HCT116 (cell line): Measurements from ENCODE around the gene HK2. TPM values are rescaled to one million over a fixed set of nuclear protein-coding genes. Genes with fewer than 3 reads are reported as not detected.
A peak's percentile ranks its signal among the peaks of the same experiment; 100 is the strongest.

Experiments used
- ATAC-seq: fragments of 200-7000 bp; cut with Tn5 transposase; 2 replicates; pipeline ENCODE4 v1.9.1; 2020; ENCODE audit warnings: mild to moderate bottlenecking, moderate library complexity
- BruUV-seq: library from RNA; stranded (reverse); fragments of 400-500 nt; replicated peaks from 2 replicates; lab custom pipeline; 2021; lab: Mats Ljungman, UMichigan
- CTCF ChIA-PET: fragments of 300-600 bp; sonication (Branson Sonifier 250); formaldehyde crosslinking; loops from one replicate; lab custom pipeline; 2021; ENCODE audit warnings: antibody characterized with exemption; lab: Charles Lee
- POLR2A ChIA-PET: fragments of 300-600, 350-600 bp; sonication (Branson Sonifier 250); formaldehyde crosslinking; loops from one replicate; lab custom pipeline; 2021; ENCODE audit warnings: antibody characterized with exemption; lab: Charles Lee
- RAD21 ChIA-PET, 2 experiments: fragments of 300-600 bp; sonication (Branson Sonifier 250); formaldehyde crosslinking; loops; one replicate each; lab custom pipeline; 2023; ENCODE audit warnings: low total read pairs in 2 of 2; ENCODE audit not compliant: uncharacterized antibody in 2 of 2, unreplicated experiment in 2 of 2, low non-redundant PET in 1 of 2; lab: Charles Lee
- DNase-seq: peaks from one replicate; pipeline ENCODE4 v3.0.0-alpha.2; 2010; ENCODE audit warnings: low read depth, low spot score
- H2AFZ ChIP-seq: fragments of 200-600 bp; shearing (Covaris generic), sonication (generic); 2 replicates; pipeline ENCODE4 v1.6.1; 2017; ENCODE audit warnings: low read depth, mixed run types, mixed read lengths, antibody characterized with exemption, low read length; ENCODE audit not compliant: poor library complexity, severe bottlenecking
- H3K27ac ChIP-seq: 2 replicates; pipeline ENCODE4 v1.5.1; 2012; ENCODE audit warnings: low read depth, low read length
- H3K27me3 ChIP-seq: fragments of 200-600 bp; sonication (generic); 2 replicates; pipeline ENCODE4 v1.6.1; 2016; ENCODE audit warnings: mixed run types, low read length, mixed read lengths; ENCODE audit not compliant: insufficient read depth
- H3K36me3 ChIP-seq, 2 experiments: fragments of 200-500 bp in 1 of 2; fragments of 200-600 bp in 1 of 2; sonication (Bioruptor generic) in 1 of 2; sonication (generic) in 1 of 2; 2 replicates each; pipeline versions ENCODE4 v1.5.1 to v1.6.1; 2014 to 2016; ENCODE audit warnings: low read length in 2 of 2, inconsistent platforms in 1 of 2, mixed read lengths in 1 of 2, mixed run types in 1 of 2; ENCODE audit not compliant: insufficient read depth in 2 of 2, control insufficient read depth in 1 of 2
- H3K4me1 ChIP-seq, 2 experiments: fragments of 200-600 bp in 1 of 2; sonication (generic) in 1 of 2; 2 replicates each; pipeline versions ENCODE4 v1.5.1 to v1.6.1; 2012 to 2017; ENCODE audit warnings: low read length in 2 of 2, inconsistent platforms in 1 of 2, mild to moderate bottlenecking in 1 of 2, mixed read lengths in 1 of 2, mixed run types in 1 of 2, moderate library complexity in 1 of 2; ENCODE audit not compliant: insufficient read depth in 2 of 2, control insufficient read depth in 1 of 2
- H3K4me2 ChIP-seq: fragments of 200-600 bp; sonication (generic); 2 replicates; pipeline ENCODE4 v1.6.1; 2017; ENCODE audit warnings: mixed run types, low read length, mixed read lengths
- H3K4me3 ChIP-seq, 2 experiments: fragments of 200-600 bp in 1 of 2; sonication (generic) in 1 of 2; replicated peaks in 1 of 2; 2 replicates each; pipeline ENCODE4 v1.5.1; 2011 to 2016; ENCODE audit warnings: low read length in 2 of 2, control low read depth in 1 of 2, low read depth in 1 of 2, mild to moderate bottlenecking in 1 of 2, mixed read lengths in 1 of 2, mixed run types in 1 of 2
- H3K79me2 ChIP-seq: fragments of 200-600 bp; sonication (generic); 2 replicates; pipeline ENCODE4 v1.6.1; 2017; ENCODE audit warnings: mild to moderate bottlenecking, mixed run types, low read length, moderate library complexity, mixed read lengths; ENCODE audit not compliant: insufficient read depth
- H3K9ac ChIP-seq: fragments of 200-600 bp; sonication (generic); 2 replicates; pipeline ENCODE4 v1.6.1; 2016; ENCODE audit warnings: low read length, mixed read lengths
- H3K9me2 ChIP-seq: fragments of 200-600 bp; sonication (generic), shearing (Covaris generic); 2 replicates; pipeline ENCODE4 v1.6.1; 2017; ENCODE audit warnings: mixed run types, mild to moderate bottlenecking, moderate library complexity; ENCODE audit not compliant: insufficient read depth
- H3K9me3 ChIP-seq, 2 experiments: fragments of 200-500 bp in 1 of 2; fragments of 200-600 bp in 1 of 2; sonication (Bioruptor generic) in 1 of 2; sonication (generic) in 1 of 2; 2 replicates each; pipeline ENCODE4 v1.6.1; 2014 to 2017; ENCODE audit warnings: low read length in 2 of 2, mixed read lengths in 2 of 2, inconsistent platforms in 1 of 2, low read depth in 1 of 2, mild to moderate bottlenecking in 1 of 2, mixed run types in 1 of 2, moderate library complexity in 1 of 2; ENCODE audit not compliant: control insufficient read depth in 1 of 2, insufficient read depth in 1 of 2
- H4K20me1 ChIP-seq: fragments of 200-600 bp; sonication (generic), shearing (Covaris generic); 2 replicates; pipeline ENCODE4 v1.6.1; 2017; ENCODE audit warnings: mixed run types, mild to moderate bottlenecking, moderate library complexity; ENCODE audit not compliant: insufficient read depth
- CBX3 ChIP-seq: IDR thresholded peaks from 2 replicates; pipeline ENCODE4 v1.6.1; 2012; ENCODE audit warnings: low read depth
- CEBPB ChIP-seq: IDR thresholded peaks from 2 replicates; pipeline ENCODE4 v1.6.1; 2012; ENCODE audit warnings: low read depth
- EZH2phosphoT487 ChIP-seq: fragments of 200-600 bp; IDR thresholded peaks from 2 replicates; pipeline ENCODE4 v1.6.1; 2018; ENCODE audit warnings: antibody characterized with exemption, borderline replicate concordance
- FOSL1 ChIP-seq: IDR thresholded peaks from 2 replicates; pipeline ENCODE4 v1.6.1; 2012; ENCODE audit warnings: low read depth
- JUND ChIP-seq: IDR thresholded peaks from 2 replicates; pipeline ENCODE4 v1.6.1; 2012
- POLR2A ChIP-seq: IDR thresholded peaks from 2 replicates; pipeline ENCODE4 v1.7.0; 2011; ENCODE audit warnings: borderline replicate concordance; ENCODE audit not compliant: insufficient read depth, insufficient read length; ENCODE audit errors: extremely low read depth
- POLR2AphosphoS5 ChIP-seq: IDR thresholded peaks from 2 replicates; pipeline ENCODE4 v1.6.1; 2011; ENCODE audit warnings: mild to moderate bottlenecking, low read depth, low read length, moderate library complexity
- RAD21 ChIP-seq: IDR thresholded peaks from 2 replicates; pipeline ENCODE4 v1.6.1; 2012; ENCODE audit warnings: low read depth, mild to moderate bottlenecking
- SIN3A ChIP-seq: IDR thresholded peaks from 2 replicates; pipeline ENCODE4 v1.6.1; 2012; ENCODE audit warnings: low read depth
- SP1 ChIP-seq: IDR thresholded peaks from 2 replicates; pipeline ENCODE4 v1.6.1; 2012; ENCODE audit warnings: low read depth
- SRF ChIP-seq: IDR thresholded peaks from 2 replicates; pipeline ENCODE4 v1.6.1; 2012; ENCODE audit warnings: low read depth
- TCF7L2 ChIP-seq: IDR thresholded peaks from 2 replicates; pipeline ENCODE4 v1.7.0; 2011; ENCODE audit warnings: borderline replicate concordance, inconsistent platforms; ENCODE audit not compliant: insufficient read depth, insufficient read length; ENCODE audit errors: extremely low read depth
- YY1 ChIP-seq: IDR thresholded peaks from 2 replicates; pipeline ENCODE4 v1.6.1; 2011; ENCODE audit warnings: low read length, low read depth, moderate library complexity, mild to moderate bottlenecking; ENCODE audit not compliant: insufficient replicate concordance; ENCODE audit errors: extremely low read depth
- ZFX ChIP-seq: fragments of 450-650 bp; IDR thresholded peaks from 2 replicates; pipeline ENCODE4 v1.6.1; 2017
- ZNF274 ChIP-seq: fragments of 200-500 bp; sonication (Bioruptor generic); IDR thresholded peaks from 2 replicates; pipeline ENCODE4 v1.6.1; 2014; ENCODE audit warnings: mild to moderate bottlenecking, low read depth, low read length, inconsistent platforms
- intact Hi-C: fragments of 100-400 bp; cut with micrococcal nuclease; formaldehyde crosslinking; loops from 2 replicates; pipeline ENCODE4 v1.10.0; 2022
- total RNA-seq: library from RNA; stranded (reverse); gene quantifications from one replicate; pipeline ENCODE4 v1.2.1, GENCODE V29; 2021; ENCODE audit not compliant: unreplicated experiment
- TF ChIP-seq, protein P1 (sequence below), 3 experiments: fragments of 200-600 bp in 1 of 3; sonication (generic) in 1 of 3; IDR thresholded peaks in 2 of 3; conservative IDR thresholded peaks in 1 of 3; 2 replicates each; pipeline ENCODE4 v1.5.1; 2012 to 2017; ENCODE audit warnings: low read depth in 2 of 3, low read length in 2 of 3, antibody characterized with exemption in 1 of 3, borderline replicate concordance in 1 of 3, control low read depth in 1 of 3, mild to moderate bottlenecking in 1 of 3, mixed read lengths in 1 of 3, mixed run types in 1 of 3, moderate library complexity in 1 of 3; ENCODE audit not compliant: insufficient read depth in 1 of 3
- TF ChIP-seq, protein P2 (sequence below): IDR thresholded peaks from 2 replicates; pipeline ENCODE4 v1.6.1; 2012; ENCODE audit warnings: low read depth
- TF ChIP-seq, protein P3 (sequence below): IDR thresholded peaks from 2 replicates; pipeline ENCODE4 v1.6.1; 2012

HK2 gene
- total RNA-seq, 1 experiment from 2014 or later, result 42.5 TPM

DNA sequence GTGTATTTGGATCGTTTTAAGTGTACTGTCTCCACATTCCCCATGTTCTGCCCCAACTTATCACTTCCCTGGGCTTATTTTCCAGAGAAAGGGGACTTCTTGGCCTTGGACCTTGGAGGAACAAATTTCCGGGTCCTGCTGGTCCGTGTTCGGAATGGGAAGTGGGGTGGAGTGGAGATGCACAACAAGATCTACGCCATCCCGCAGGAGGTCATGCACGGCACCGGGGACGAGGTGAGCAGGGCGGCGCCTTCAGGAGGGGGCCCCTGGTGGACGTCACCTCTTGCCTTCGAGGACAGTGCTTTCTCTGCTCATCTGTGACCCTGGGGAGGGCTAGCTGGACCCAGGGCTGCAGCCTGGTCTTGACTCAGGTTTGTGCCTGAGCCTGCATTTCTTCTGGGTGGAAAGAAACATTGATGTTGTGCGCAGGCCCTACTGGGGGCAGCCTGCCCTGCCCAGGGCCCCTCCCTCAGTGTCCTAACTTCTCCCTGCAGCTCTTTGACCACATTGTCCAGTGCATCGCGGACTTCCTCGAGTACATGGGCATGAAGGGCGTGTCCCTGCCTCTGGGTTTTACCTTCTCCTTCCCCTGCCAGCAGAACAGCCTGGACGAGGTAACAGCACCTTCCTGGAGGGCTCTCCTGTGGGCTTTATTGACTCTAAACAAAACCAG lies 47.8 kb downstream of the HK2 start (continued):
- no peak for TF ChIP-seq TCF7L2
- no peak for TF ChIP-seq ZNF274
- no peak for TF ChIP-seq SIN3A
- TF ChIP-seq ZFX, result no peak
- TF ChIP-seq SP1, result no peak
- TF ChIP-seq RAD21, result no peak
- TF ChIP-seq, all 23 proteins: peak for 0

DNA sequence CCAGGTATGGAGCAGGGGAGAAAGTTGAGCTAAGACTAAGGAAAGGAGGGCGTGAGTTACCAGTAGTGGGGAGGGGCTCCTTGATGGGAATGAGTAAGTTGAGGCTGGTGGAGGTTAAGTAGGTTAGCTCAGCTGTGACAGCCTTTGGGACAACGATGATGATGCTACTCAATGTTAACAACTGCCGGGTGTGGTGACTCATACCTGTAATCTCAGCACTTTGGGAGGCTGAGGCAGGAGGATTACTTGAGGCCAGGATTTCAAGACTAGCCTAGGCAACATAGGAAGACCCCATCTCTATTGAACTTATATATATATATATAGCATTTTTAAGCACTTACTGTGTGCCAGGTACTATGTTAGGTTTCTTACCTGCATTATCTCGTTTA lies 48.4 kb downstream of the HK2 start:
- ATAC-seq (0 out of 2 replicates have a peak, but pooled peaks have one; percentile 32), DNase-seq (no peak)
- H3K9me3 ChIP-seq, result no peaks in the 10 kb centered on the region
- peaks cover 41 to 82% of the 10 kb centered on the region in 2 experiments for H3K36me3 ChIP-seq
- no peaks in the 10 kb centered on the region for H4K20me1 ChIP-seq
- no peak overlapping the region for H3K4me3 ChIP-seq
- RAD21 ChIA-PET, result no interaction called here
- no peaks in the 10 kb centered on the region for H3K9me2 ChIP-seq
- intact Hi-C loops, result no loop called here
- H3K4me1 ChIP-seq, result no peaks in the 10 kb centered on the region
- no peaks in the 10 kb centered on the region for H3K79me2 ChIP-seq
- no peak overlapping the region for H3K4me2 ChIP-seq
- H3K27ac ChIP-seq, result no peak overlapping the region
- H3K27me3 ChIP-seq, result no peaks in the 10 kb centered on the region
- POLR2A ChIA-PET, result no interaction called here
- no peak overlapping the region for H3K9ac ChIP-seq
- no TSS peak for BruUV-seq
- CTCF ChIA-PET, result no interaction called here
- no peak overlapping the region for H2AFZ ChIP-seq
- TF ChIP-seq, protein P1, sequence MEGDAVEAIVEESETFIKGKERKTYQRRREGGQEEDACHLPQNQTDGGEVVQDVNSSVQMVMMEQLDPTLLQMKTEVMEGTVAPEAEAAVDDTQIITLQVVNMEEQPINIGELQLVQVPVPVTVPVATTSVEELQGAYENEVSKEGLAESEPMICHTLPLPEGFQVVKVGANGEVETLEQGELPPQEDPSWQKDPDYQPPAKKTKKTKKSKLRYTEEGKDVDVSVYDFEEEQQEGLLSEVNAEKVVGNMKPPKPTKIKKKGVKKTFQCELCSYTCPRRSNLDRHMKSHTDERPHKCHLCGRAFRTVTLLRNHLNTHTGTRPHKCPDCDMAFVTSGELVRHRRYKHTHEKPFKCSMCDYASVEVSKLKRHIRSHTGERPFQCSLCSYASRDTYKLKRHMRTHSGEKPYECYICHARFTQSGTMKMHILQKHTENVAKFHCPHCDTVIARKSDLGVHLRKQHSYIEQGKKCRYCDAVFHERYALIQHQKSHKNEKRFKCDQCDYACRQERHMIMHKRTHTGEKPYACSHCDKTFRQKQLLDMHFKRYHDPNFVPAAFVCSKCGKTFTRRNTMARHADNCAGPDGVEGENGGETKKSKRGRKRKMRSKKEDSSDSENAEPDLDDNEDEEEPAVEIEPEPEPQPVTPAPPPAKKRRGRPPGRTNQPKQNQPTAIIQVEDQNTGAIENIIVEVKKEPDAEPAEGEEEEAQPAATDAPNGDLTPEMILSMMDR (IDR thresholded peaks at IDR 0.05 in 2 of 3, conservative IDR thresholded peaks at IDR 0.05 in 1 of 3; ENCODE audit: borderline replicate concordance in 1 of 3, insufficient read depth in 1 of 3, low read depth in 2 of 3, low read length in 2 of 3), result no peak
- no peak for TF ChIP-seq CBX3
- TF ChIP-seq, protein P2, sequence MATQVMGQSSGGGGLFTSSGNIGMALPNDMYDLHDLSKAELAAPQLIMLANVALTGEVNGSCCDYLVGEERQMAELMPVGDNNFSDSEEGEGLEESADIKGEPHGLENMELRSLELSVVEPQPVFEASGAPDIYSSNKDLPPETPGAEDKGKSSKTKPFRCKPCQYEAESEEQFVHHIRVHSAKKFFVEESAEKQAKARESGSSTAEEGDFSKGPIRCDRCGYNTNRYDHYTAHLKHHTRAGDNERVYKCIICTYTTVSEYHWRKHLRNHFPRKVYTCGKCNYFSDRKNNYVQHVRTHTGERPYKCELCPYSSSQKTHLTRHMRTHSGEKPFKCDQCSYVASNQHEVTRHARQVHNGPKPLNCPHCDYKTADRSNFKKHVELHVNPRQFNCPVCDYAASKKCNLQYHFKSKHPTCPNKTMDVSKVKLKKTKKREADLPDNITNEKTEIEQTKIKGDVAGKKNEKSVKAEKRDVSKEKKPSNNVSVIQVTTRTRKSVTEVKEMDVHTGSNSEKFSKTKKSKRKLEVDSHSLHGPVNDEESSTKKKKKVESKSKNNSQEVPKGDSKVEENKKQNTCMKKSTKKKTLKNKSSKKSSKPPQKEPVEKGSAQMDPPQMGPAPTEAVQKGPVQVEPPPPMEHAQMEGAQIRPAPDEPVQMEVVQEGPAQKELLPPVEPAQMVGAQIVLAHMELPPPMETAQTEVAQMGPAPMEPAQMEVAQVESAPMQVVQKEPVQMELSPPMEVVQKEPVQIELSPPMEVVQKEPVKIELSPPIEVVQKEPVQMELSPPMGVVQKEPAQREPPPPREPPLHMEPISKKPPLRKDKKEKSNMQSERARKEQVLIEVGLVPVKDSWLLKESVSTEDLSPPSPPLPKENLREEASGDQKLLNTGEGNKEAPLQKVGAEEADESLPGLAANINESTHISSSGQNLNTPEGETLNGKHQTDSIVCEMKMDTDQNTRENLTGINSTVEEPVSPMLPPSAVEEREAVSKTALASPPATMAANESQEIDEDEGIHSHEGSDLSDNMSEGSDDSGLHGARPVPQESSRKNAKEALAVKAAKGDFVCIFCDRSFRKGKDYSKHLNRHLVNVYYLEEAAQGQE, result no peak
- no peak for TF ChIP-seq EZH2phosphoT487
- TF ChIP-seq CEBPB, result no peak
- TF ChIP-seq RAD21, result no peak
- TF ChIP-seq POLR2AphosphoS5, result no peak
- TF ChIP-seq TCF7L2, result no peak
- no peak for TF ChIP-seq SIN3A
- TF ChIP-seq ZNF274, result no peak
- no peak for TF ChIP-seq SRF
- no peak for TF ChIP-seq YY1
- TF ChIP-seq JUND, result no peak
- TF ChIP-seq FOSL1, result no peak
- TF ChIP-seq, protein P3, sequence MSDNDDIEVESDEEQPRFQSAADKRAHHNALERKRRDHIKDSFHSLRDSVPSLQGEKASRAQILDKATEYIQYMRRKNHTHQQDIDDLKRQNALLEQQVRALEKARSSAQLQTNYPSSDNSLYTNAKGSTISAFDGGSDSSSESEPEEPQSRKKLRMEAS, result no peak
- TF ChIP-seq POLR2A, result no peak
